Heart left ventricle (tissue), 16 donors: ENCODE data around the gene OMG. TPM values are rescaled to one million over a fixed set of nuclear protein-coding genes. Genes with fewer than 3 reads are reported as not detected.

Source experiments
- ATAC-seq, 4 donors: fragments of 200-7000 bp; cut with Tn5 transposase; one replicate each; pipeline ENCODE4 v1.9.1; 2020 to 2022; ENCODE audit warnings: moderate library complexity in 4 of 4, mild to moderate bottlenecking in 3 of 4, moderate number of reproducible peaks in 1 of 4
- DNase-seq, 5 donors: peaks; one replicate each; pipeline ENCODE4 v3.0.0-alpha.2; 2020
- H3K27ac ChIP-seq, 12 donors: fragments of 200-600 bp; sonication (generic) in 4 of 12; one replicate each; pipeline versions ENCODE4 v1.5.0 to v1.8.0; 2016 to 2022; ENCODE audit warnings: mild to moderate bottlenecking in 2 of 12
- H3K27me3 ChIP-seq, 9 donors: fragments of 200-600 bp; sonication (generic) in 2 of 9; one replicate each; pipeline versions ENCODE4 v1.5.1 to v1.8.0; 2016 to 2022; ENCODE audit warnings: mild to moderate bottlenecking in 3 of 9
- H3K36me3 ChIP-seq, 9 donors: fragments of 200-600 bp; sonication (generic) in 2 of 9; one replicate each; pipeline versions ENCODE4 v1.5.0 to v1.8.0; 2018 to 2022; ENCODE audit warnings: mild to moderate bottlenecking in 2 of 9
- H3K4me1 ChIP-seq, 12 donors: fragments of 200-600 bp; sonication (generic) in 4 of 12; one replicate each; pipeline versions ENCODE4 v1.5.0 to v1.8.0; 2016 to 2022; ENCODE audit warnings: mild to moderate bottlenecking in 3 of 12
- H3K4me3 ChIP-seq, 12 donors: fragments of 200-600 bp; sonication (generic) in 4 of 12; one replicate each; pipeline versions ENCODE4 v1.5.0 to v1.8.0; 2017 to 2022; ENCODE audit warnings: mild to moderate bottlenecking in 9 of 12, moderate library complexity in 4 of 12
- H3K9me3 ChIP-seq, 12 donors: fragments of 200-600 bp; sonication (generic) in 4 of 12; one replicate each; pipeline versions ENCODE4 v1.5.0 to v1.8.0; 2016 to 2022; ENCODE audit warnings: mild to moderate bottlenecking in 1 of 12
- POLR2A ChIP-seq, 2 donors: fragments of 450-650 bp; IDR thresholded peaks; one replicate each; pipeline ENCODE4 v1.6.1; 2017; ENCODE audit warnings: antibody characterized with exemption in 2 of 2, mild to moderate bottlenecking in 2 of 2, moderate library complexity in 2 of 2
- WGBS, 4 donors: extraction: QIAGEN DNeasy Blood & Tissue Kit in 2 of 4; methylation state at CpG; one replicate each; pipeline versions ENCODE4 v1.1.5 to v1.1.7; 2013 to 2018; 5-methylcytosine and 5-hydroxymethylcytosine counted together
- intact Hi-C, 10 donors: fragments of 100-400 bp; cut with DNase I; formaldehyde crosslinking; loops; one replicate each; pipeline versions ENCODE4 v1.11.1 to v1.14.2; 2022
- polyA plus RNA-seq, 2 donors: library from polyadenylated mRNA; stranded (reverse); fragments of 200-250 nt; gene quantifications; one replicate each; pipeline ENCODE4 v1.2.3, GENCODE V29; 2013
- total RNA-seq, 9 donors: library from RNA; depleted of rRNA in 2 of 9; stranded (reverse); fragments of >200 nt in 2 of 9; fragmentation: NEBNext Ultra II Directional in 3 of 9; extraction: Animal tissue kit (Norgen Biotek cat#: 25700) in 3 of 9; gene quantifications; one replicate each; pipeline versions ENCODE4 v1.1.0 to v1.2.4, GENCODE V29; 2016 to 2023
- TF ChIP-seq, protein P1 (sequence below), 12 donors: fragments of 200-600 bp; sonication (generic) in 4 of 12; IDR thresholded peaks; one replicate each; pipeline versions ENCODE4 v1.5.0 to v1.8.0; 2018 to 2022; ENCODE audit warnings: antibody characterized with exemption in 12 of 12, mild to moderate bottlenecking in 5 of 12
- donor health status: ischemic (EF 13 %, LVEDD 7.1; RV severe dilation, severe dysfunction).
- donor health status: healthy with polysubstance abuse.
- donor health status: DM: no; HTN: yes; CAD: no.
- donor health status: DM: no; HTN: no; CAD: no.
- donor health status: ischemic (EF 25% LVEDD 6.9; RV normal size, moderate dysfunction).
- donor health status: ischemic (EF 25% LVEDD 5.7; RV mildly dilated, moderate dysfunction).
- donor health status: healthy.
- donor health status: DM: yes; HTN: yes; CAD: no.
- donor health status: ischemic (EF 35%, LVEDD 5.7; RV mildly dilated, moderate dysfunction).
- donor health status: nonischemic (EF 11% LVEDD 7.7; RV severe dilation, severe dysfunction).
- donor health status: DM: yes; HTN: yes; CAD: no.
- donor health status: PGD.
- donor health status: ischemic (EF 29% LVEDD 5.4; RV normal size, mild dysfunction).
- donor health status: nonischemic (EF 23%, LVEDD 6.1; RV moderate dilation, normal function).

Gene OMG
- total and polyA plus RNA-seq, 11 donors, result 0.14 to 2.2 (median 0.56) TPM; not detected in 6

DNA sequence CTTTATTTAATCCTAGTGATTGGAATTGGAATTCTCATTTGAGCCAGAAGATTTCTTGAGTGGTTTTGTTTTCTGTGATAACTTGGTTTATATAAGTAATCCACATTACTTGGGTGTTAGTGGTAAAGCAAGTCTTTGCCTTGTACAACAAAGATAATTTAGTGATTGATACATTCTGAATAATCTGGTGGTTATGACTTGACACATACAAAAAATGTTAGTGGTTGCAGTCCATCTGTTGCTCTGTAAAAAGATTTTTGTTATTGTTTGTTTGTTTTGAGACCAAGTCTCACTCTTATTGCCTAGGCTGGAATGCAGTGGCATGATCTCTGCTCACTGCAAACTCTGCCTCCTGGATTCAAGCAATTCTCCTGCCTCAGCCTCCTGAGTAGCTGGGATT is 13.2 kb downstream of the OMG start:
- Histone ChIP-seq H3K4me3 (no peak overlapping the region), H3K27me3 (no peaks in the 10 kb centered on the region), H3K27ac (no peak overlapping the region), H3K9me3 (no peaks in the 10 kb centered on the region), H3K4me1 (no peaks in the 10 kb centered on the region), H3K36me3 (peaks cover 0 to 42% (median 18%) of the 10 kb centered on the region in 9 donors)
- ATAC-seq (no peak), DNase-seq (no peak)
- intact Hi-C loops, result no loop called here
- TF ChIP-seq POLR2A (IDR thresholded peaks at IDR 0.05), result no peak
- TF ChIP-seq, protein P1, sequence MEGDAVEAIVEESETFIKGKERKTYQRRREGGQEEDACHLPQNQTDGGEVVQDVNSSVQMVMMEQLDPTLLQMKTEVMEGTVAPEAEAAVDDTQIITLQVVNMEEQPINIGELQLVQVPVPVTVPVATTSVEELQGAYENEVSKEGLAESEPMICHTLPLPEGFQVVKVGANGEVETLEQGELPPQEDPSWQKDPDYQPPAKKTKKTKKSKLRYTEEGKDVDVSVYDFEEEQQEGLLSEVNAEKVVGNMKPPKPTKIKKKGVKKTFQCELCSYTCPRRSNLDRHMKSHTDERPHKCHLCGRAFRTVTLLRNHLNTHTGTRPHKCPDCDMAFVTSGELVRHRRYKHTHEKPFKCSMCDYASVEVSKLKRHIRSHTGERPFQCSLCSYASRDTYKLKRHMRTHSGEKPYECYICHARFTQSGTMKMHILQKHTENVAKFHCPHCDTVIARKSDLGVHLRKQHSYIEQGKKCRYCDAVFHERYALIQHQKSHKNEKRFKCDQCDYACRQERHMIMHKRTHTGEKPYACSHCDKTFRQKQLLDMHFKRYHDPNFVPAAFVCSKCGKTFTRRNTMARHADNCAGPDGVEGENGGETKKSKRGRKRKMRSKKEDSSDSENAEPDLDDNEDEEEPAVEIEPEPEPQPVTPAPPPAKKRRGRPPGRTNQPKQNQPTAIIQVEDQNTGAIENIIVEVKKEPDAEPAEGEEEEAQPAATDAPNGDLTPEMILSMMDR (IDR thresholded peaks at IDR 0.05), result no peak

DNA sequence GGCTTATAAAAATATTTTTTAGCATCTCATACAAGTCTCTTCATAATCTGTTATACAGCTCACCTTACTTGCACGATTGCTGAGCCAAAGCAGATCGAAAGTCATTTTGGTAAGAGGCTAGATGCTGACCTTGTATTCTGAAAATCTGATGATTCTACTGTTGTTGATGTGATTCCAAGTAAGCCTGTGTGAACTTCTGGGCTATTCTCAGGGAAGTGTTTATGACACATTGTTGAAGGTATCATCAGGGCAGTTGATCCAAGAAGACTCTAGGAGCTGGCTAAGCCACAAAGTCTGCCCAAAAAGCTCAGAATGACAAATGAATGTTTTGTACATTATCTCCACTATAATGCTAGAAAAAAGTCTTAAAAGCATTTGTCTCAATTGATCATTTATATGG is 16.0 kb downstream of the OMG start:
- no peak overlapping the region for H3K4me3 ChIP-seq
- WGBS, 4 donors, result 81 to 95% (median 91%) methylated on average over 2 of the region's 2 CpGs
- ATAC-seq, result no peak
- no peak overlapping the region for H3K27ac ChIP-seq
- H3K9me3 ChIP-seq, result no peaks in the 10 kb centered on the region
- intact Hi-C loops, result no loop called here
- H3K27me3 ChIP-seq, result no peaks in the 10 kb centered on the region
- DNase-seq, result no peak
- peaks cover 0 to 54% (median 34%) of the 10 kb centered on the region in 9 donors for H3K36me3 ChIP-seq
- no peaks in the 10 kb centered on the region for H3K4me1 ChIP-seq
- no peak for TF ChIP-seq POLR2A (IDR thresholded peaks at IDR 0.05)
- TF ChIP-seq, protein P1 (IDR thresholded peaks at IDR 0.05), result no peak

DNA sequence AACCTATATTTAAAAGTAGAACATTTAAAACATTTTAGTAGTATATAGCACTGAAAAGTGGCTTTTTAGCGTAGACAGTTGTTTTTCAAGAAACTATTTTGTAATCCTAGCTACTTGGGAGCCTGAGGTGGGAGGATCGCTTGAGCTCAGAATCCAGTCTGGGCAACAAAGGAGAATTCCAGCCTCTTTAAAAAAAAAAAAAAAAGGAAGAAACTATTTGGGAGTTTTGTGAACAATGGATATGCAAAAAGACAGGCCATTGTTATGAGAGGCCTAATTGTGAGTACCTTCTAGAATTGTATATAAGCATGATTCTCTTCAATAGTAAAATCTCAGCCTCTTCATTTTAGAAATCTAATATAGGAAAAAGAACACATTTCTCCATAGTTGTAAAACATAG is 17.6 kb downstream of the OMG start:
- WGBS, 4 donors, result 89 to 95% (median 93%) methylated on average over 2 of the region's 2 CpGs
- no peak for ATAC-seq
- intact Hi-C loops, result no loop called here
- no peak overlapping the region for H3K27ac ChIP-seq
- TF ChIP-seq, protein P1 (IDR thresholded peaks at IDR 0.05), result no peak
- TF ChIP-seq POLR2A (IDR thresholded peaks at IDR 0.05), result no peak
- H3K4me1 ChIP-seq, result peaks cover 0 to 12% (median 2%) of the 10 kb centered on the region in 12 donors
- no peak for DNase-seq
- no peaks in the 10 kb centered on the region for H3K27me3 ChIP-seq
- no peak overlapping the region for H3K4me3 ChIP-seq
- peaks cover 0 to 61% (median 34%) of the 10 kb centered on the region in 9 donors for H3K36me3 ChIP-seq
- no peaks in the 10 kb centered on the region for H3K9me3 ChIP-seq

DNA sequence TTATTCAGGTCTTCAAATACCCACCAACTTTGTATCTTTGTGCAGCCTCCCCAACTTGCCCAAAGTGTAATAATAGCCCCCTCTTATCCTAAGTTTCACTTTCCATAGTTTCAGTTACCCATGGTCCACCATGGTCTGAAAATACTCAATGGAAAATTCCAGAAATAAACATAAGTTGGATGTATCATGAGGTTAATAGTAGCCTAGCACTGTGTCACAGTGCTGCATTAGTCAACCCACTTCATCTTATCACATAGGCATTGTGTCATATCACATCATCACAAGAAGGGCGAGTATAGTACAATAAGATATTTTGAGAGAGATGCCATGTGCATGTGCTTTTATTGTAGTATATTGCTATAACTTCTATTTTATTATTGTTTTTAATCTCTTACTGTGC is 21.9 kb downstream of the OMG start:
- no peak for TF ChIP-seq POLR2A (IDR thresholded peaks at IDR 0.05)
- TF ChIP-seq, protein P1 (IDR thresholded peaks at IDR 0.05), result no peak
- Histone ChIP-seq H3K4me1 (peaks cover 0 to 37% (median 8%) of the 10 kb centered on the region in 12 donors), H3K36me3 (peaks cover 0 to 50% (median 19%) of the 10 kb centered on the region in 9 donors), H3K4me3 (no peak overlapping the region), H3K27ac (peak overlapping the region in 1 of 12 donors; percentile 69), H3K9me3 (no peaks in the 10 kb centered on the region), H3K27me3 (no peaks in the 10 kb centered on the region)
- intact Hi-C loops, result no loop called here
- DNase-seq (no peak), ATAC-seq (peak in 2 of 4 donors; percentile 53 to 58)
- WGBS, 4 donors, result 59 to 82% (median 61%) methylated on average over 1 of the region's 1 CpG
